Tongue (tissue), 2 donors: Measurements from ENCODE around the gene SP5. TPM values are rescaled to one million over a fixed set of nuclear protein-coding genes. Genes with fewer than 3 reads are reported as not detected.
A peak's percentile ranks its signal among the peaks of the same experiment; 100 is the strongest.
"Not testable (repeated sequence)": the region's sequence is repeated elsewhere in the genome, so short reads cannot be mapped to it uniquely, and the experiment has no call there.

ENCODE experiments used
- DNase-seq: peaks from one replicate; pipeline ENCODE4 v3.0.0-alpha.2; 2015
- total RNA-seq: library from RNA; depleted of rRNA; stranded (reverse); fragments of >200 nt; gene quantifications from one replicate; pipeline ENCODE4 v1.2.3, GENCODE V29; 2014

Gene SP5
- total RNA-seq = 4.5 TPM

DNA sequence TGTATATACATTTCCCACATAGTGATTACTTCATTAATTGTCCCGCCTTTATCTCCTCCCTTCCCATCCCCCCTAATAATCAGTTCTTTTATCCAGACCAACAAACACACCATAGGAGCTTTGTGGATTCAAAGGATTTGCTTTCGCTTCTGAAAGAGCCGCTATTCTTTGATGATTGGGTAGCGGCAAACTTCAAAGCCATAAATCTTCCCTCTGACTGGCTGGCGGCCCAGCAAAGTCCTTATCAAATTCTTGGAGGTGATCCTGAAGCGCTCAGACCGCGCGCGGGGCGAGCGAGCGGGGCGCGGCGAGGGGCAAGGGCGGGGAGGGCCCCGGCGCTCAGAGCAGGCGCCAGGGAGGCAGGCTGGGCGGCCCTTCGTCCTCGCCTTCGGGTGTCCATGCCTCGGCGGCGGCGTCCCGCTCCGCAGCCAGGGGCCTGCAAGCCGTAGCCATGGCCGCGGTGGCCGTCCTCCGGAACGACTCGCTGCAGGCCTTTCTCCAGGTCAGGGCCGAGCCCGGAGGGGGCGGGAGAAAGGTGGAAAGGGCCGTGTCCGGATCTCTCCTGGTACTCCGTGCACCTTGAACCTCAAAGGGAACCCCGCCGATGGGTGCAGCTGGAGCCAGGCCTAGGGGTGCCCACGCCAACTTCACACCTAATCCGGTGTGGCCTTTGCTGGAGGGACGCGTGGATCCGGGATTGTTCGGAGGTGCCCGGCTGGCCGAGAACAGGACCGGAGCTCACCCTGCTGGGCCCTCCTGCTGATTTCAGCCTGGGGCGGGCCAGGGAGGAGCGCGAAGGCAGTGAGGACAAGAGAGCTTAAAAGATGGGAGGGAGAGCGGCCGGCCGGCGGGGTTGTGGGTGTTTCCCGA lies at the start of gene SP5:
Gene SP5, plus strand, starts transcription at position 276 of the 870 bp plus-strand sequence. Its CDS starts 176 bp downstream, at position 452.
- peak; percentile 67 for DNase-seq

DNA sequence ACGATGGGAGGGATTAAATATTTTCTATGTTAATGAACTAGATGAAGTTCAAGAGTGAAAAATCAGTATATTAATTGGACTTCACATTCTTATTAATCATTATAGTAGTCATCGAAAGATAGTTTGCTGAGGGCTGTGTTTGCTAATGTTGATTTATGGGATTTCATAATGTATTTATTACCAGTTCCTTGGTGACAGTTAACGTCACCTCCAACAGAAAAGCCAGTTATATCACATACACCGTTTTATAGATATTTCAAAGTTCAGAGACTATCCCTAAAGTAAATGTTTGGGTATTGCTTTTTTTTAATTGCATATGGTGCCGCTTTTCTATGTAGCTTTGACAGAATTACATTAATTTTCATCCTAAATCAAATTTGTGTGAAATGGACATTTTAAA lies 49.4 kb upstream of the SP5 start:
- no peak for DNase-seq

DNA sequence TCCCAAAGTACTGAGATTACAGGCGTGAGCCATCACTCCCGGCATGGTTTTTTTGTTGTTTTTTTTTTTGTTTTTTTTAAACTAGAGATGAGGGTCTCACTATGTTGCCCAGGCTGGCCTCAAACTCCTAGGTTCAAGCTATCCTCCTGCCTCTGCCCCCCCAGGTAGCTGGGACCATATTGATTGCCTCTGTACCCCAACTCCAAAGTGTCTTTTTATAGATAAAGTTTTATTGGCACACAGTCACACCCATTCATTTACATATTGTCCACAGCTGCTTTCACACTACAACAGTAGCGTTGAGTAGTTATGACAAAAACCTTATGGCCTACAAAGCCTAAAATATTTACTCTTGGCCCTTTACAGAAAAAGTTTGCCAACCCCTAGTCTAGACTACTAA lies 45.2 kb upstream of the SP5 start:
- DNase-seq = no peak

GRCh38 chr2:170670651-170671050 lies 44.5 kb upstream of the SP5 start:
- DNase-seq = no peak

DNA sequence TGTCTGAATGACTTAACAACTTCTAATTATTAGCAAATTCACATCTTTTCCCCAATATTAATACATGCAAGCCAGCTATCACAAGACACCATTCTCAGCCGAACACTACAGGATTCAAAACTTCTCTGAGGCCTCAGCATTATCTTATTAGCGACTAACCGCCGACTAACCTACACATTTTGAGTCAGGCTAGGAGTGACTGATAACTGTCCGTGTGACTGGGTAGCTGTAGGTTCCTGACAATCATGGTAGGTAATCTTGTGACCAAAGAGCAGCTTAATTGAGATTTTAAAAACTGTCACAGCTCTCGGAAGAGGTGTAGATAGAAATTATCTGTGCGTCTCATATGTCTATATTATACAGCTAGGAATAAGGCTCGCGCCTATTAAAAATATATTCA lies 44.1 kb upstream of the SP5 start:
- DNase-seq = no peak

DNA sequence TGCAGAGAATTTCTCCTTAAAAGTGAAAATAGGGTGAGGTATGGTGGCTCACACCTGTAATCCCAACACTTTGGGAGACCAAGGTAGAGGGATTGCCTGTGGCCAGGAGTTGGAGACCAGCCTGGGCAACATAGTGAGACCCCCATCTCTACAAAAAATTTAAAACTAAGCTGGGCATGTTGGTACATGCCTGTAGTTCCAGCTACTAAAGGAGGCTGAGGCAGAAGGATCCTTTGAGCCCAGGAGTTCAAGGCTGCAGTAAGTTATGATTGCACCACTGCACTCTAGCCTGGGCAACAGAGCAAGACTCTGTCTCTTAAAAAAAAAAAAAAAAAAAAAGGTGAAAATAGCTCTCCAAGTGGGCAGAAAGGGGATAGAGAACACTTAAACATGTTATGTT lies 40.9 kb upstream of the SP5 start:
- not testable (repeated sequence) for DNase-seq

- DNase-seq = no peak
Observed at GRCh38 chr2:170675701-170676100, 39.4 kb upstream of the SP5 start.

GRCh38 chr2:170679607-170680079 lies 35.5 kb upstream of the SP5 start:
- peak; percentile 37 for DNase-seq

- DNase-seq = peak; percentile 83
Observed at GRCh38 chr2:170680172-170680941, 34.8 kb upstream of the SP5 start.

DNA sequence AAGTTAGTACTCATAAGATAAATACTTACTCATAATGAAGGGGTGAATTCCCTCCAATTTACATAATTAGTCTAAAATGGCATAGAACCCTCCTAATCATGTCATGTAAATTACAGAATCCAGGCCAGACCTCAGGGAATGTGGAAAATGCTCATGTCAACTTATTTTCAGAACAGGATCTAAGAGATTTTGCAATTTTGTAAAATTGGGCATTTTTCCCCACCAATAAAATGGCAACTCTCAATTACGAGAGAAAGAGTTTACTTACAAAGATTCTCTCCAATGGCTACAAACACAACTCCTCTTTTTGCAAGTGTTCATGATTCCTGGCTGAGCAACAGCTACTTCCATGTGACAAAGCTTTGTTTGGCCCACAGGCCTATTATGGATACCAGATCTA lies 33.8 kb upstream of the SP5 start:
- peak; percentile 60 for DNase-seq

DNA sequence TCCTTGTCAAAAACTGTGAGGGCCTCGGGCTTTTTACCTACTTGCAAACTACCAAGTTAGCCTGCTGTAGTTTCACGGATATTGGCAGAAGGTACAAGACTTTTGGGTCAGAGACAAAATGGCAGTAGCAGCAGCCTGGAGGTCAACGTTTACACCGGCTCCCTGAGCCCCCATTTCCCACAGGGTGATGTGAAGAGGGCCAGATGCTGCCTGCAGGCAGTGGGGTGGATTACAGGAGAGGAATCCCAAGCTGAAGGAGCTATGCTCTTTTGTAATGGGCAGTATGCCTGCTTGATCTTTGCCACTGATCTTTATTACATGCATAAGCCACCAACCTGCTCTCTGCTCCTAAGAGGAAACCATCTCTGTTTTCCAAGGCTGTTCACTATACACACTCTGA lies 29.5 kb upstream of the SP5 start:
- DNase-seq = no peak

GRCh38 chr2:170689481-170689880 lies 25.7 kb upstream of the SP5 start:
- DNase-seq = no peak

GRCh38 chr2:170690640-170691039 lies 24.5 kb upstream of the SP5 start:
- DNase-seq = peak; percentile 64

GRCh38 chr2:170694316-170694715 lies 20.8 kb upstream of the SP5 start:
- DNase-seq = no peak

GRCh38 chr2:170695521-170696410 lies 19.4 kb upstream of the SP5 start:
- peak; percentile 56 for DNase-seq

DNA sequence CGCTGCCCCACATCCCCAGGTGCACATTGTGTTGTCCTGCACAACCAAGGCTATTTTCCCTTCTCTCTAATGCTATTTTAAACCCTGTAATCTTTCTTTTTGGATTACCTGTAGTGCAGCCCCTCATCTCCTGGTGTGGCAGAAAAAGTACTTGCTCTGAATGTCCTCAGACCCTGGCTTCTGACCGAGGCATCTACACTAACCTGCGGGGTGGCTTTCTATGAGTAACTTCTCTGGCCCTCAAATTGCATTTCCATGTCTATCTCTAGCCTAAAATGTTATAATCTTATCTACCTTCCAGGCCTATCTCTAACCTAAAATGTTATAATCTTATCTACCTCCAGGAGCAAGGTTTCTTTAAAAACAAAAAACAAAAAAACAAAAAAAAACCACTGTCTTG lies 18.2 kb upstream of the SP5 start:
- no peak for DNase-seq

- no peak for DNase-seq
Observed at GRCh38 chr2:170701011-170701410, 14.1 kb upstream of the SP5 start.

DNA sequence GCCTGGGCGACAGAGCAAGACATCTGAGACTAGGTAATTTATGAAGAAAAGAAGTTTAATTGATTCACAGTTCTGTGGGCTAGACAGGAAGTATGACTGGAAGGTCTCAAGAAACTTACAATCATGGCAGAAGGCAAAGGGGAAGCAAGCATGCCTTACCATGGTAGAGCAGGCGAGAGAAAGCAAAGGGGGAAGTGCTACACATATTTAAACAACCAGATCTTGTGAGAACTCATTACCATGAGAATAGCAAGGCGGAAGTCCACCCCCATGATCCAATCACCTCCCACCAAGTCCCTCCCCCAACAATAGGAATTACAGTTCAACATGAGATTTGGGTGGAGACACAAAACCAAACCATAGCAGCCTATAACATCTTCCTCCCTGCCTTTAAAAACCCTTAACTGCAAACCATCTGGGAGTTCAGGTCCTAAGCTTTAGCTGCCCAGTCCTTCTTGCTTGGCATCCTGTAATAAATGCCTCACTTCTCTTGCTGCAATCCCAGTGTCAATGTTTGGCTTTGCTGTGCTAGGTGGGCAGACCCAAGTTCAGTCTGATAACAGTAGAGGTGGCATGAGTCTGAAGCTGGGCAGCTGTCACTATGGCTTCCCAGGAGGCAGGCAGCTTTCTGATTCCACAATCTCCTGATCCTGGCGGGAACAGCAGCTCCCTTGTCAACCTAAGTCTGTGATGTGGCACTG lies 11.2 kb upstream of the SP5 start:
- no peak for DNase-seq

DNA sequence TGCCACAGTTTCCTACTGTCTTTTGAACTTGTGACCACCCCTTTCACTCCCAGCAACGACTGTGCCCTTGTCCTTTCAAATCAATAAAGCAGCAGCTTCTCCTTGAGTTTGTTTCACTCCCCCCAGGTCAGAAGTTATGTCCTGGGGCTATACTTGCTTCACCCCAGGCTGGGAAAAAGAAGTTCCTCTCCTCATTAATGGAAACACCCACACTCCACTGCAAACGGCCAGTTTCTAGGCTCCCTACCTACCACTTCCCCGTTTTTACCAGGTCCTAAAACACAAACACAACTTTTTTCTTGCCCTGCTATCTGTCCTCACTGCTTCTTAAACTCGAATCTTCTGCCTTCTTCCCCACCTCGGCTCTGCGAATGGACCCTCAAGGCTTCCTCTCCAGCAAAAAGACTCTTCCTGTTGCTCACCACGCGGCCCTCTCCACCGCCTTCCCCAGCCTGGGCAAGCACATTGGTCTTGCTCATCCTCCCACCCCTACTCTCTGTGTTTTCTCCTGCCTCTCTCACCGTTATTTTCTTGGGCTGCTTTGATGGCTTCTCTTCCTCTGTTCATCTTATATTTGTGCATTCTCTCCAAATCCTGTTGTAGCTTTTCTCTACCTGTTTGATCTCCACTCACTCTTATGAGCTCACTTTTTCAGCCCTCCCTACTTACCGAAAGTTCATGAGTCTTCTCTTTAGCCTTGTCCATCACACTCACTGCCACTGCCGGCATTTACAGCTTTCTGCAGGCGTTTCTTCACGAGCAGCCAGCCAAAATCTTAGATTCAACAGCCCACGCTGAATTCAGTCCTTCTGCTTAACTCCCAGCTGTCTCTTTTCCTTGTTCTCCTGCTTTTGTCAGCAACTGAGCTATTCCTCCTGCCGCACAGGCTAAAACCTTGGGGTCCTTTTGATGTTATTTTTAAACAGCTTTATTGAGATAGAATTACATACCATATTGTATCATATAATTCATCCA lies 7.0 kb upstream of the SP5 start:
- DNase-seq = no peak

DNA sequence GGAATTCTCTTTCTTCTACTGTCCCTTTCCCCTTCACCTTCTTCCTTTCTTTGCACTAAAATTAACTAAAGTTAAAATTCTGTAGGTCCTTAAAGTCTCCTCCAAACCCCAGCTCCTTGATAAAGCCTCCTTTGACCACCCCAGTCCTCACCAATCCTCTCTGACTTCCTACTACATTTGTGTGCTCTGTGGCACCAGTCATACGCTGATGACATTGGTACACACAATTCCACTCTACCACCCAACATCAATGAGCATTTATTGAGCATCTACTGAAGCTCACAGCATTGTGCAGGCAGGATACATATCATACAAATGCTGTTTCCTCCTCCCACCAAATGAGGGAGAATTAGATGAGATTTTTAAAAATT lies 4.5 kb upstream of the SP5 start:
- no peak for DNase-seq
